Esophagus squamous epithelium (tissue), 4 donors: ENCODE data around the gene FHL1.

ENCODE experiments used
- CTCF ChIP-seq, 6 experiments: fragments of 450-650 bp in 4 of 6; fragments of 200-600 bp in 2 of 6; sonication (generic) in 2 of 6; IDR thresholded peaks; one replicate each; pipeline ENCODE4 v1.5.1; 2016 to 2019; ENCODE audit warnings: antibody characterized with exemption in 6 of 6, mild to moderate bottlenecking in 4 of 6, moderate library complexity in 4 of 6
- POLR2A ChIP-seq, 4 donors: fragments of 450-650 bp; IDR thresholded peaks; one replicate each; pipeline ENCODE4 v1.6.1; 2017; ENCODE audit warnings: antibody characterized with exemption in 4 of 4, mild to moderate bottlenecking in 4 of 4, moderate library complexity in 3 of 4

GRCh38 chrX:136122207-136122606 lies 25.1 kb upstream of the FHL1 start:
- no peak for TF ChIP-seq CTCF (IDR thresholded peaks at IDR 0.05)
- no peak for TF ChIP-seq POLR2A (IDR thresholded peaks at IDR 0.05)
